ENCODE data around the gene CPA3. TPM values are rescaled to one million over a fixed set of nuclear protein-coding genes. Genes with fewer than 3 reads are reported as not detected.

Gene CPA3
- total RNA-seq, 2 donors from 2014 or later, result not detected

GRCh38 chr3:148938936-148939335 lies 73.8 kb downstream of the CPA3 start:
- H3K4me3 Mint-ChIP-seq, result no peak overlapping the region

GRCh38 chr3:148940983-148941382 lies 75.9 kb downstream of the CPA3 start:
- no peaks in the 10 kb centered on the region for H3K4me1 Mint-ChIP-seq (ENCODE audit: low read depth)
- ATAC-seq (replicated peaks in 1 of 2) (no peak), DNase-seq (no peak)
- peaks cover 27% of the 10 kb centered on the region for H3K27me3 Mint-ChIP-seq (ENCODE audit: low read depth)
- H3K36me3 Mint-ChIP-seq (ENCODE audit: insufficient read depth in 2 of 2), result no peaks in the 10 kb centered on the region
- H3K9me3 Mint-ChIP-seq, result no peaks in the 10 kb centered on the region
- H3K4me3 Mint-ChIP-seq, result no peak overlapping the region
- no peak overlapping the region for H3K27ac Mint-ChIP-seq

More at GRCh38 chr3:148938936-148939335, 73.8 kb downstream of the CPA3 start:
- Mint-ChIP-seq H3K36me3 (ENCODE audit: insufficient read depth in 2 of 2) (no peaks in the 10 kb centered on the region), H3K4me1 (ENCODE audit: low read depth) (no peaks in the 10 kb centered on the region), H3K9me3 (no peaks in the 10 kb centered on the region), H3K27me3 (ENCODE audit: low read depth) (peaks cover 29% of the 10 kb centered on the region), H3K27ac (no peak overlapping the region)
- ATAC-seq (replicated peaks in 1 of 2), result no peak
- DNase-seq, result no peak

- ATAC-seq (replicated peaks in 1 of 2) (peak; percentile 96), DNase-seq (peak; percentile 14 to 33)
- Mint-ChIP-seq H3K4me1 (ENCODE audit: low read depth) (peaks cover 6% of the 10 kb centered on the region), H3K27ac (no peak overlapping the region), H3K9me3 (no peaks in the 10 kb centered on the region), H3K36me3 (ENCODE audit: insufficient read depth in 2 of 2) (no peaks in the 10 kb centered on the region), H3K4me3 (no peak overlapping the region), H3K27me3 (ENCODE audit: low read depth) (peaks cover 7% of the 10 kb centered on the region)
These were observed 78.6 kb downstream of the CPA3 start for GRCh38 chr3:148943506-148944205.

GRCh38 chr3:148945116-148945515 lies 80.0 kb downstream of the CPA3 start:
- no peaks in the 10 kb centered on the region for H3K36me3 Mint-ChIP-seq (ENCODE audit: insufficient read depth in 2 of 2)
- ATAC-seq (replicated peaks in 1 of 2) (no peak), DNase-seq (no peak)

More at GRCh38 chr3:148945116-148945515, 80.0 kb downstream of the CPA3 start:
- Mint-ChIP-seq H3K27ac (no peak overlapping the region), H3K4me3 (no peak overlapping the region), H3K27me3 (ENCODE audit: low read depth) (peaks cover under 1% of the 10 kb centered on the region), H3K4me1 (ENCODE audit: low read depth) (peaks cover 6% of the 10 kb centered on the region), H3K9me3 (no peaks in the 10 kb centered on the region)

Other genes with a start within 250 kb of the CPA3 start
- not detected for gene AGTR1, start 167.4 kb upstream of the CPA3 start, total RNA-seq
- not detected for gene CPB1, start 37.5 kb upstream of the CPA3 start, total RNA-seq
- gene GYG1, start 126.2 kb downstream of the CPA3 start, total RNA-seq, result 10 to 100 TPM; 14.1 to 21.7 TPM
- gene HLTF, start 221.2 kb downstream of the CPA3 start, total RNA-seq, result 10 to 100 TPM; 28.0 to 31.9 TPM

Data from activated T-cell treated with anti-CD3 and anti-CD28 coated beads, Interleukin-2, amount 50 U/mL, for 72 hours (primary cell).